H1 (cell line): ENCODE results near the gene UBASH3A. TPM values are rescaled to one million over a fixed set of nuclear protein-coding genes. Genes with fewer than 3 reads are reported as not detected.

Source experiments
- CTCF ChIA-PET: fragments of 300-600 bp; sonication (Branson Sonifier 250); formaldehyde crosslinking; loops from one replicate; lab custom pipeline; 2021; ENCODE audit not compliant: partially characterized antibody; lab: Charles Lee
- POLR2A ChIA-PET: fragments of 300-600 bp; sonication (Branson Sonifier 250); formaldehyde crosslinking; loops from one replicate; lab custom pipeline; 2021; ENCODE audit warnings: inconsistent platforms; ENCODE audit not compliant: partially characterized antibody; lab: Charles Lee
- DNase-seq, 2 experiments: peaks; one replicate each; pipeline versions ENCODE4 v3.0.0 to v3.0.0-alpha.2; 2010 to 2022; ENCODE audit warnings: low spot score in 2 of 2, low read depth in 1 of 2, mixed read lengths in 1 of 2
- FAIRE-seq: peaks from 2 replicates; lab custom pipeline; 2011; peaks lifted over from hg19 to GRCh38; lab: Jason Lieb, UNC
- H2AFZ ChIP-seq: 2 replicates; pipeline ENCODE4 v1.8.1; 2012; ENCODE audit warnings: low read length, inconsistent platforms
- H2AK5ac ChIP-seq: 2 replicates; pipeline ENCODE4 v1.6.1; 2013; ENCODE audit warnings: low read depth, low read length
- H2BK120ac ChIP-seq: replicated peaks from 2 replicates; pipeline ENCODE3; 2013; ENCODE audit warnings: low read depth, low read length, inconsistent platforms
- H2BK12ac ChIP-seq: 2 replicates; pipeline ENCODE4 v1.6.1; 2013; ENCODE audit warnings: low read depth, low read length
- H2BK15ac ChIP-seq: 2 replicates; pipeline ENCODE4 v1.6.1; 2013; ENCODE audit warnings: low read length
- H2BK20ac ChIP-seq: 2 replicates; pipeline ENCODE4 v1.6.1; 2013; ENCODE audit warnings: low read length
- H2BK5ac ChIP-seq: 2 replicates; pipeline ENCODE4 v1.6.1; 2013; ENCODE audit warnings: low read depth, low read length
- H3K14ac ChIP-seq: 2 replicates; pipeline ENCODE4 v1.6.1; 2013; ENCODE audit warnings: inconsistent platforms; ENCODE audit not compliant: insufficient read length
- H3K18ac ChIP-seq: 2 replicates; pipeline ENCODE4 v1.6.1; 2013; ENCODE audit warnings: low read length; ENCODE audit errors: extremely low read depth
- H3K23ac ChIP-seq: 2 replicates; pipeline ENCODE4 v1.6.1; 2013; ENCODE audit warnings: inconsistent platforms; ENCODE audit not compliant: insufficient read length
- H3K23me2 ChIP-seq: 2 replicates; pipeline ENCODE4 v1.6.1; 2013; ENCODE audit warnings: low read depth, low read length
- H3K27ac ChIP-seq: 2 replicates; pipeline ENCODE4 v1.6.1; 2011; ENCODE audit warnings: low read depth, low read length, inconsistent platforms
- H3K27me3 ChIP-seq, 4 experiments: replicated peaks in 1 of 4; 1 replicate in 1 of 4; 2 replicates in 3 of 4; pipeline versions ENCODE4 v1.6.1 to v1.8.1; 2011 to 2013; ENCODE audit warnings: low read length in 3 of 4, mild to moderate bottlenecking in 3 of 4, inconsistent platforms in 2 of 4, mixed read lengths in 2 of 4, moderate library complexity in 1 of 4; ENCODE audit not compliant: control insufficient read depth in 3 of 4, insufficient read depth in 3 of 4; ENCODE audit errors: extremely low read depth in 1 of 4
- H3K36me3 ChIP-seq, 4 experiments: 2 replicates each; pipeline versions ENCODE4 v1.6.1 to v1.8.1; 2011 to 2013; ENCODE audit warnings: mild to moderate bottlenecking in 4 of 4, low read length in 3 of 4, moderate library complexity in 2 of 4, control low read depth in 1 of 4, inconsistent platforms in 1 of 4; ENCODE audit not compliant: insufficient read depth in 4 of 4, control insufficient read depth in 2 of 4
- H3K4ac ChIP-seq: replicated peaks from 2 replicates; pipeline ENCODE3; 2013; ENCODE audit warnings: low read length, low read depth, mixed read lengths, inconsistent platforms; ENCODE audit not compliant: insufficient read length
- H3K4me1 ChIP-seq, 4 experiments: replicated peaks in 1 of 4; 1 replicate in 1 of 4; 2 replicates in 3 of 4; pipeline versions ENCODE4 v1.6.1 to v1.8.1; 2011 to 2013; ENCODE audit warnings: low read length in 3 of 4, inconsistent platforms in 2 of 4, mixed read lengths in 1 of 4; ENCODE audit not compliant: insufficient read depth in 4 of 4, control insufficient read depth in 3 of 4
- H3K4me2 ChIP-seq, 2 experiments: 2 replicates each; pipeline versions ENCODE4 v1.6.1 to v1.8.1; 2011 to 2013; ENCODE audit warnings: low read depth in 2 of 2, low read length in 2 of 2, control low read depth in 1 of 2, inconsistent platforms in 1 of 2, mild to moderate bottlenecking in 1 of 2; ENCODE audit not compliant: insufficient read depth in 1 of 2
- H3K4me3 ChIP-seq, 4 experiments: fragments of 200-600, 300-600 bp in 1 of 4; sonication (generic), shearing (Covaris generic), sonication (Bioruptor Twin) in 1 of 4; 2 replicates each; pipeline versions ENCODE4 v1.5.1 to v1.8.1; 2011 to 2016; ENCODE audit warnings: low read length in 4 of 4, low read depth in 3 of 4, control low read depth in 2 of 4, inconsistent platforms in 2 of 4, mild to moderate bottlenecking in 2 of 4, mixed read lengths in 1 of 4, moderate library complexity in 1 of 4; ENCODE audit not compliant: insufficient read depth in 2 of 4; ENCODE audit errors: extremely low read depth in 1 of 4
- H3K56ac ChIP-seq: replicated peaks from 2 replicates; pipeline ENCODE3; 2013; ENCODE audit warnings: low read depth, mild to moderate bottlenecking, mixed read lengths, low read length, inconsistent platforms; ENCODE audit not compliant: insufficient read length
- H3K79me1 ChIP-seq: 2 replicates; pipeline ENCODE4 v1.6.1; 2013; ENCODE audit warnings: low read depth, low read length, control low read depth
- H3K79me2 ChIP-seq, 2 experiments: 2 replicates each; pipeline versions ENCODE4 v1.6.1 to v1.8.1; 2012 to 2013; ENCODE audit warnings: low read length in 2 of 2, mild to moderate bottlenecking in 2 of 2, inconsistent platforms in 1 of 2; ENCODE audit not compliant: insufficient read depth in 2 of 2, control insufficient read depth in 1 of 2
- H3K9ac ChIP-seq, 4 experiments: replicated peaks in 1 of 4; 1 replicate in 1 of 4; 2 replicates in 3 of 4; pipeline versions ENCODE4 v1.6.1 to v1.8.1; 2011 to 2013; ENCODE audit warnings: low read depth in 3 of 4, low read length in 3 of 4, control low read depth in 2 of 4, mild to moderate bottlenecking in 2 of 4, moderate library complexity in 2 of 4, inconsistent platforms in 1 of 4; ENCODE audit errors: extremely low read depth in 1 of 4
- H3K9me3 ChIP-seq, 2 experiments: 2 replicates each; pipeline versions ENCODE4 v1.6.1 to v1.8.1; 2012 to 2013; ENCODE audit warnings: mild to moderate bottlenecking in 2 of 2, moderate library complexity in 2 of 2, control low read depth in 1 of 2, inconsistent platforms in 1 of 2, low read depth in 1 of 2, low read length in 1 of 2, mixed read lengths in 1 of 2; ENCODE audit not compliant: insufficient read depth in 2 of 2
- H4K20me1 ChIP-seq, 2 experiments: replicated peaks in 1 of 2; 2 replicates each; pipeline versions ENCODE3 to v1.8.1; 2011 to 2013; ENCODE audit warnings: inconsistent platforms in 2 of 2, low read length in 2 of 2, mild to moderate bottlenecking in 1 of 2; ENCODE audit not compliant: insufficient read depth in 2 of 2, control insufficient read depth in 1 of 2
- H4K5ac ChIP-seq: 2 replicates; pipeline ENCODE4 v1.6.1; 2013; ENCODE audit warnings: low read length, low read depth, mixed read lengths, inconsistent platforms; ENCODE audit not compliant: insufficient read length
- H4K8ac ChIP-seq: 2 replicates; pipeline ENCODE4 v1.8.0; 2013; ENCODE audit warnings: mild to moderate bottlenecking, moderate library complexity, low read length, inconsistent platforms; ENCODE audit not compliant: insufficient read depth; ENCODE audit errors: extremely low read depth
- H4K91ac ChIP-seq: replicated peaks from 2 replicates; pipeline ENCODE3; 2013; ENCODE audit warnings: low read length, mixed read lengths, inconsistent platforms; ENCODE audit not compliant: insufficient read length
- CEBPB ChIP-seq: IDR thresholded peaks from 2 replicates; pipeline ENCODE4 v1.6.1; 2012; ENCODE audit warnings: low read depth, low read length
- CHD1 ChIP-seq: IDR thresholded peaks from 2 replicates; pipeline ENCODE4 v1.6.1; 2012; ENCODE audit warnings: low read depth, low read length, improper control_type of control experiment
- HDAC2 ChIP-seq, 2 experiments: fragments of 300-600 bp in 1 of 2; sonication (generic) in 1 of 2; IDR thresholded peaks; 2 replicates each; pipeline ENCODE4 v1.6.1; 2011 to 2012; ENCODE audit warnings: low read depth in 2 of 2, low read length in 2 of 2, mild to moderate bottlenecking in 2 of 2, moderate library complexity in 2 of 2, borderline replicate concordance in 1 of 2, inconsistent platforms in 1 of 2
- WGBS, 2 experiments: shearing (Covaris generic) in 1 of 2; methylation state at CpG; one replicate each; pipeline versions ENCODE4 v1.1.6 to v1.1.7; 2013 to 2015; ENCODE audit warnings: low lambda C conversion rate in 2 of 2, mixed read lengths in 2 of 2, inconsistent platforms in 1 of 2, low coverage in 1 of 2, missing lambda C conversion rate in 1 of 2; ENCODE audit not compliant: insufficient replicate concordance in 2 of 2, insufficient coverage in 1 of 2, insufficient read length in 1 of 2; ENCODE audit errors: extremely low coverage in 1 of 2, missing lambda C conversion rate in 1 of 2; 5-methylcytosine and 5-hydroxymethylcytosine counted together
- polyA plus RNA-seq, 7 experiments: library from polyadenylated mRNA; depleted of rRNA in 3 of 7; stranded (reverse) in 5 of 7; unstranded in 2 of 7; fragments of >200 nt in 5 of 7; fragments of 200-250 nt in 2 of 7; gene quantifications; 1 replicate in 5 of 7; 2 replicates in 1 of 7; 4 replicates in 1 of 7; pipeline versions ENCODE4 v1.2.1 to v1.2.3, GENCODE V29; 2011 to 2013; ENCODE audit warnings: missing spikeins in 2 of 7, mixed read lengths in 2 of 7
- total RNA-seq: library from RNA; stranded (reverse); fragmentation: NEBNext Ultra II Directional; extraction: Animal tissue kit (Norgen Biotek cat#: 25700); gene quantifications from 2 replicates; pipeline ENCODE4 v1.2.1, GENCODE V29; 2021
- TF ChIP-seq, protein P1 (sequence below): IDR thresholded peaks from 2 replicates; pipeline ENCODE4 v1.6.1; 2012; ENCODE audit warnings: low read length, inconsistent platforms

Gene UBASH3A
- total and polyA plus RNA-seq, 2 of the 8 experiments (the other 6 are each of a cell fraction or from before 2014, with no cell fraction given): not detected

- no peak overlapping the region for H2BK120ac ChIP-seq
- H3K14ac ChIP-seq: no peak overlapping the region
- no peak overlapping the region for H2AFZ ChIP-seq
- no peak overlapping the region for H3K27ac ChIP-seq
- H3K56ac ChIP-seq: no peak overlapping the region
- H3K23ac ChIP-seq: no peak overlapping the region
- no peak overlapping the region for H3K4me2 ChIP-seq
- H3K18ac ChIP-seq: no peak overlapping the region
- no peak overlapping the region for H2BK15ac ChIP-seq
- no peak overlapping the region for H2BK12ac ChIP-seq
- no peak overlapping the region for H3K9ac ChIP-seq
- H3K79me1 ChIP-seq: no peaks in the 10 kb centered on the region
- no peaks in the 10 kb centered on the region for H3K79me2 ChIP-seq
- no peak for DNase-seq
- H2AK5ac ChIP-seq: no peak overlapping the region
- no peaks in the 10 kb centered on the region for H3K4me1 ChIP-seq
- H4K5ac ChIP-seq: no peak overlapping the region
- no peaks in the 10 kb centered on the region for H3K36me3 ChIP-seq
- H3K23me2 ChIP-seq: peaks cover 6% of the 10 kb centered on the region; the same call in 1 of the 2 replicates
- H4K91ac ChIP-seq: no peak overlapping the region
- TF ChIP-seq, protein P1, sequence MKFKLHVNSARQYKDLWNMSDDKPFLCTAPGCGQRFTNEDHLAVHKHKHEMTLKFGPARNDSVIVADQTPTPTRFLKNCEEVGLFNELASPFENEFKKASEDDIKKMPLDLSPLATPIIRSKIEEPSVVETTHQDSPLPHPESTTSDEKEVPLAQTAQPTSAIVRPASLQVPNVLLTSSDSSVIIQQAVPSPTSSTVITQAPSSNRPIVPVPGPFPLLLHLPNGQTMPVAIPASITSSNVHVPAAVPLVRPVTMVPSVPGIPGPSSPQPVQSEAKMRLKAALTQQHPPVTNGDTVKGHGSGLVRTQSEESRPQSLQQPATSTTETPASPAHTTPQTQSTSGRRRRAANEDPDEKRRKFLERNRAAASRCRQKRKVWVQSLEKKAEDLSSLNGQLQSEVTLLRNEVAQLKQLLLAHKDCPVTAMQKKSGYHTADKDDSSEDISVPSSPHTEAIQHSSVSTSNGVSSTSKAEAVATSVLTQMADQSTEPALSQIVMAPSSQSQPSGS: no peak
- TF ChIP-seq CHD1 (no peak), CEBPB (no peak), HDAC2 (IDR thresholded peaks at IDR 0.05; ENCODE audit: borderline replicate concordance in 1 of 2, low read depth in 2 of 2, low read length in 2 of 2) (no peak)
- H2BK5ac ChIP-seq: no peak overlapping the region
- H3K9me3 ChIP-seq: no peaks in the 10 kb centered on the region
- peaks cover 0 to 7% of the 10 kb centered on the region in 2 experiments for H4K20me1 ChIP-seq
- no peak for FAIRE-seq
- POLR2A ChIA-PET: no interaction called here
- H3K4ac ChIP-seq: no peak overlapping the region
- no peak overlapping the region for H4K8ac ChIP-seq
- H3K4me3 ChIP-seq: no peak overlapping the region
- H2BK20ac ChIP-seq: no peak overlapping the region
- 86% methylated on average over 25 of the region's 25 CpGs; no CpG with 5 or more reads in 1 of the 2 experiments for WGBS, 2 experiments
- CTCF ChIA-PET: interaction anchor here (1.0 to 1.2 kb wide), 4 partner anchors 15 to 127 kb away, joined by 3 to 5 read pairs (median 4); no protein-coding TSS in a partner anchor
- no peaks in the 10 kb centered on the region for H3K27me3 ChIP-seq
These were observed 34.9 kb downstream of the UBASH3A start for GRCh38 chr21:42438316-42439205.
